Measurements from ENCODE around the gene LRRC10B. TPM values are rescaled to one million over a fixed set of nuclear protein-coding genes. Genes with fewer than 3 reads are reported as not detected.
A peak's percentile ranks its signal among the peaks of the same experiment; 100 is the strongest.

The LRRC10B gene
- total RNA-seq, 2 experiments from 2014 or later, result not detected

DNA sequence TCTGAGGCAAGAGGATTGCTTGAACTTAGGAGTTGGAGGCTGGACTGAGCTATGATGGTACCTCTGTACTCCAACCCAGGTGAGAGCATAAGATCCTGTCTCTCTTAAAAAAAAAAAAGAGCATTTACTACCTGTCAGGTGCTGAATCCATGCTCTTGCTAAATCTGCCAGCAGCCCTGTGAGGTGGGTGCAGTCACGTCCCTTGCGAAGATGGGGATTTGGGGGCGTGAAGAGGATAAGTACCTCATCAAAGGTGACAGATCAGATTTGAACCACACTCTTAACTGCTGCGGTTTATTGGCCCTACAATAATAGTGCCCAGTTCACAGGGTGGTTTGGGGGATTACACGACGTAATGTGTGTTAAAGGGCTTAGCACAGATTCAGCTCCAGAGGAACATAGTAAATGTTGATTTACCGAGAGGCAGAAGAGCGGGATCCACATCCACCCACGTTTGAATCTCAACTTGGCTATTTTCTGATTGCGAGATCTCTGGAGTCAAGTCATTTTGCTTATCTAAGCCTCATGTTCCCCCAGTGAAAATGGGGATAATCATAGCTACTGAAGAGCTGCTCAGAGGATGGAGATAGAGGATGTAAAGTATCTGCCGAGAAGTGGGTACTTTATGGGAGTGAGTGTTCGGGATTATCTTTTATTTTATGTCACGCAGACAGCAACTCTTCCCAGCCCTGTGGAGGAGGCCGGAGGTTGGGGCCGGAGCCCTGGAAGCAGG lies 28.1 kb upstream of the LRRC10B start:
- Mint-ChIP-seq H3K27ac (no peak overlapping the region), H3K36me3 (no peaks in the 10 kb centered on the region), H3K4me1 (no peaks in the 10 kb centered on the region), H3K27me3 (no peaks in the 10 kb centered on the region), H3K4me3 (no peak overlapping the region), H3K9me3 (no peaks in the 10 kb centered on the region)
- DNase-seq, result no peak

DNA sequence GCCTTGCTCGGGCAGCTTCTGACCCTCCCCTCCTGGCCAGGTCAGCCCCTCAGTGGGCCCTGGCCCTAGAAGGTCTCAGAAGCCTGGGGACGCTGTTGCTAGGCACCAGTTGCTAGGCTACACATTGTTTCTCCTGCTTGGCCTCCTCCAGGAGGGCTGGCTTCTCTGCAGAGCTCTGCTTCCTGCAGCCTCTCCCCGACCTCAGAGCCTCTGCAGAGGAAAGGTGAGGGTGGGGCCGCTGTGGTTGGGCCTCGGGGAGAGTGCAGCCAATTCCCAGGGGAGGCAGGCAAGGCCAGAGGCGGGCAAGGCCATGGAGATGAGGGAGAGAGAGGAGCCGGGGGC lies 27.6 kb upstream of the LRRC10B start:
- no peaks in the 10 kb centered on the region for H3K27me3 Mint-ChIP-seq
- no peak overlapping the region for H3K4me3 Mint-ChIP-seq
- no peaks in the 10 kb centered on the region for H3K9me3 Mint-ChIP-seq
- no peak overlapping the region for H3K27ac Mint-ChIP-seq
- H3K36me3 Mint-ChIP-seq, result no peaks in the 10 kb centered on the region
- no peak for DNase-seq
- no peaks in the 10 kb centered on the region for H3K4me1 Mint-ChIP-seq

DNA sequence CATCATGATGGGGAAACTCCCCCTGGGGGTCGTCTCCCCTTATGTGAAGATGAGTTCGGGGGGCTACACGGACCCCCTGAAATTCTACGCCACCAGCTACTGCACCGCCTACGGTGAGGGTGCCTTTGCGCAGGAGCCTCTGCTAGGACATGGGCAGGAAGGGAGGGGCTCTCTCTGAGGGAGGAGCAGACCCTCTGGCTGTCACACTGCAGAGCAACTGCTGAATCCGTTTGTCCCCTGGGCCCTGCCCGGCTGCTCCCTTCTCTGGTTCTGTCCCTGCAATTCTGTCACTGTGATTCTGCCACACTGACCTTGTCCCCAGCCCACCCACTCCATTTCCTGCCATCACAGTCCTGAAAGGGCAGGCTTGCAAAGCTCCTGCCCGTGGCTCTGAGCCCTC lies 26.7 kb upstream of the LRRC10B start:
- Mint-ChIP-seq H3K4me3 (no peak overlapping the region), H3K4me1 (no peaks in the 10 kb centered on the region), H3K36me3 (no peaks in the 10 kb centered on the region)

DNA sequence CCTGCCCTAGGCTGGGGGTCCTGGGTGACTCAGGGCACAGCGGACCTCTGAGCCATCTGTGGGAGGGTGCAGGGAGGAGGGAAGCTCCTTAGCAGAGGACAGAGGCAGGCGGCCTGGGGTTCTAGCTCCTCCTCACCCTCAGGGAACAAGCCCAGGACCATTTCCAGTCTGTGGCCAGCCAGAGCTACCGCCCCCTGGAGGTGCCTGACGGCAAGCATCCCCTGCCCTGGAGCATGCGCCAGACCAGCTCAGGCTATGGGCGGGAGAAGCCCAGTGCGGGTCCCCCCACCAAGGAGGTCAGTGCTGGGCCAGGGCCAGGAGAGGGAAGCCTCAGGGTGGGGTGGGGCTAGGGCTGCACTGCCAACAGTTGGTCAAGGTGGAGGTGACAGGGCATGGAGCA lies 26.0 kb upstream of the LRRC10B start:
- H3K4me3 Mint-ChIP-seq, result no peak overlapping the region
- no peaks in the 10 kb centered on the region for H3K9me3 Mint-ChIP-seq
- peaks cover 3% of the 10 kb centered on the region for H3K36me3 Mint-ChIP-seq
- no peaks in the 10 kb centered on the region for H3K27me3 Mint-ChIP-seq
- no peak overlapping the region for H3K27ac Mint-ChIP-seq
- H3K4me1 Mint-ChIP-seq, result no peaks in the 10 kb centered on the region
- DNase-seq, result peak; percentile 39

More for the DNA sequence above, 26.7 kb upstream of the LRRC10B start:
- no peak overlapping the region for H3K27ac Mint-ChIP-seq
- no peak for DNase-seq
- H3K9me3 Mint-ChIP-seq, result no peaks in the 10 kb centered on the region
- H3K27me3 Mint-ChIP-seq, result no peaks in the 10 kb centered on the region

DNA sequence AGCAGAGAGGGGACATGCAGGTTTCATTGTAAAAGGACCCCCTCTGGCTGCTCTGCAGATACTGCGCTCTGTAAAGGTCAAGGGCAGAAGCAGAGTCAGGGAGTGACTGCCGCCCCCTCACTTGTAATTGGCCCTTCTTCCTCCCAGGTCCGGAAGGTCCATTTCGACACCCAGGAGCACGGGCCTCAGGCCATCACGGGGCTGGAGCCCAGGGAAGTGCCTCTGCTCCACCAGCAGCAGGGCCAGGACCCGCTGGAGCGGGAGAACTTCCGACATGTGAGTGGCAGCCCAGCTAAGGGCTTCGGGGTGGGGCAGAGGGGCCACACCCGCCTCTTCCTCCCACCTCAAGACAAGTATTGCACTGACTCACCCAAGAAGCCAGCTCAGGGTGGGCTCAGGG lies 24.0 kb upstream of the LRRC10B start:
- Mint-ChIP-seq H3K9me3 (no peaks in the 10 kb centered on the region), H3K36me3 (peaks cover 4% of the 10 kb centered on the region), H3K4me3 (no peak overlapping the region), H3K27me3 (no peaks in the 10 kb centered on the region), H3K27ac (no peak overlapping the region), H3K4me1 (no peaks in the 10 kb centered on the region)
- DNase-seq, result no peak

DNA sequence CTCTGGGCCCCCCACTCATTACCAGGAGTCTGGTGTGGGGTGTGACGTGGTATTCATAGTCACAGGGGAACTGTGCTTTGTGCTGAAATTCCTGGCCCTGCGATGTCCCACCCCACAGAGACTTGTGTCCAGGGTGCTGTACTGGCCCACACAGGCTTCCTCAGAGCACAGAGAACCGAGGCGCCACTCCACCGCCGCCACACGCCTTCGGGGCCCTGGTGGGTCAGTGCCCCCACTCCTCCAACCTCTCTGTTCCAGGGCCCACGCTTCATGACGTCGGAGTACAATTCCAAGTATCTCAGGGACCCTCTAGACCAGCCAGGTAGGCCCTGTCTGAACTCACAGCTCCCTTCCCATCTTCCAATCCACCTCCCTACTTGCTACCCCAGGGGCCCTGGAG lies 23.5 kb upstream of the LRRC10B start:
- no peaks in the 10 kb centered on the region for H3K4me1 Mint-ChIP-seq
- H3K4me3 Mint-ChIP-seq, result no peak overlapping the region
- H3K27me3 Mint-ChIP-seq, result no peaks in the 10 kb centered on the region
- no peak overlapping the region for H3K27ac Mint-ChIP-seq
- no peak for DNase-seq
- H3K9me3 Mint-ChIP-seq, result no peaks in the 10 kb centered on the region
- peaks cover 4% of the 10 kb centered on the region for H3K36me3 Mint-ChIP-seq

DNA sequence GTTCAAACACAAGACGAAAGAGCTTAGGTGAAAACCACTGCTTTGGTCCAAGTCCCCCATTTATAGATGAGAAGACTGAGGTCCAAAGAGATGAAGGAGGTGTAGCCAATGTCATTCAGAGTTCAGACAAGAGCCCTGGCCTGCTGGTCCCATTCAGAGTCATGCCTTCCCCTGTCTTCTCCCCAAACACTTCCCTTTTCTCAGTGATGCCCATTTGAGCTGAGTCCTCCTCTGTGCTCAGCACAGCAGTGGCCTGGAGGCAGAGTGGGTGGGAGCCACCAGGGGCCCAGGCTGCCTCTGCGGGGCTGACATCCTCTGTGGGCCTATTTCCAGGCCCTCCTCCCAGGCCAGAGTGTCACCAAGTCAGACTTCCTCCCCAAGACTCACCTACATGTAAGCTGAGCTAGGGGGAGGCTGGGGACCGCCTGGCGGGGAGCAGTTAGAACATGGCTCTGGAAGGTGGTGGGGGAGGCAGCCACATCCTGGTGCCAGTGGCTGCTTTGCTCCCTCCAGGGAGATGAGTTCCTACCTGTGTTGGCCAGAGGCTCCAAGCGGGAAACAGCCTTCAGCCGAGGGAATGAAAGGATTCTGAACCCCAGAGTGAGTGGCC lies 22.4 kb upstream of the LRRC10B start:
- Mint-ChIP-seq H3K27me3 (no peaks in the 10 kb centered on the region), H3K4me3 (no peak overlapping the region), H3K27ac (no peak overlapping the region), H3K4me1 (no peaks in the 10 kb centered on the region), H3K36me3 (peaks cover 4% of the 10 kb centered on the region), H3K9me3 (no peaks in the 10 kb centered on the region)
- DNase-seq, result no peak

DNA sequence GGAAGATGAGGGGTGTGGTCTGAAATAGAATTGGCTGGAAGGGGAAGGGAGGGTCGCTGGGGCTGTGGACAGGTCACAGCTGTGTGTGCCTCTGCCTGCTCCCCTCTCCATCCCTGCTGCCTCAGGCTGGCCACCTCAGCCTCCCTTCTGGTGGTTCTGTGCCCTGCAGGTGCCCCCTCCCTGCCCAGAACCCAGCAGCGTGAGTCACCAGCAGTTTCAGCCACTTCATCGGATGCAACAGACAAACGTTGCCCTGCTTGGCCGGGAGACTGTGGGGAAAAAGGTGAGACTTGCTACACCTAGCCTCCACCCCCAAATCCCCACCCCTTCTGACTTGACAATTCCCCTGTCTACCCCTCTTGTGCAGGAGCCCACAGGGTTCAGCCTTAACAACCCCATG lies 21.8 kb upstream of the LRRC10B start:
- no peaks in the 10 kb centered on the region for H3K9me3 Mint-ChIP-seq
- H3K27ac Mint-ChIP-seq, result no peak overlapping the region
- no peaks in the 10 kb centered on the region for H3K4me1 Mint-ChIP-seq
- no peak for DNase-seq
- peaks cover 4% of the 10 kb centered on the region for H3K36me3 Mint-ChIP-seq
- H3K4me3 Mint-ChIP-seq, result no peak overlapping the region
- H3K27me3 Mint-ChIP-seq, result no peaks in the 10 kb centered on the region

DNA sequence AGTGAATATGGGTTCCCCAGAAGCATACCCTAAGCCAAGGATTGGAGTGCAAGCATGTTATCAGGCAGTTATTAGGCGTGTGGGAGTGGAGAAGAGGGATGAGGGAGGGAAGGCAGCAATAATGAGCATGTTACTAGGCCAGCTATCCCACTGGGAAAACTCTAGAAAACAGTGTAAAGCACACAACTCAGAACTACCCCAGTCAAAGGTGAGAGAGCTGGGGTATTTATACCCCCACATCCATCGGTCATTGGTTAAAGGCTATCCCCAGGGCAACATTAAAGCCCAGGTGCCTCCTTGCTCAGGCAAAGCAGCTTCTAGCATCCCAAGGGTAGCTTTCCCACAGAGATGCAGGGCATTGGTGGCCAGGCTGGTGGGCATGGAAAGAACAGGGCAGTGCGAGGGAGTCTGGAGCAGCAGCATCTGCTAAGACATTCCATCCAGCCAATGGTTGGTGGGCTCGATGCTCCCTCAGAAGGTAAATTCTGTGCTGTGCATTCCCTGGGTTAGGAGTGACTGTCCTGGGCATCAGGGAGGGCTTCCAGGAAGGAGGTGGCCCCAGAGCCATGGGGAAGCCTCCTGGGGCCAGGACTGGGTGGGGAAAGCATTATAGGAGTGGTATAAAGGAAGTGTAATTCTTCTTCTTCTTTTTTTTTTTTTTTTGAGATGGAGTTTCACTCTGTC lies 21.1 kb upstream of the LRRC10B start:
- no peaks in the 10 kb centered on the region for H3K27me3 Mint-ChIP-seq
- H3K27ac Mint-ChIP-seq, result no peak overlapping the region
- no peak overlapping the region for H3K4me3 Mint-ChIP-seq
- peaks cover 4% of the 10 kb centered on the region for H3K36me3 Mint-ChIP-seq
- no peaks in the 10 kb centered on the region for H3K4me1 Mint-ChIP-seq
- H3K9me3 Mint-ChIP-seq, result no peaks in the 10 kb centered on the region
- no peak for DNase-seq

DNA sequence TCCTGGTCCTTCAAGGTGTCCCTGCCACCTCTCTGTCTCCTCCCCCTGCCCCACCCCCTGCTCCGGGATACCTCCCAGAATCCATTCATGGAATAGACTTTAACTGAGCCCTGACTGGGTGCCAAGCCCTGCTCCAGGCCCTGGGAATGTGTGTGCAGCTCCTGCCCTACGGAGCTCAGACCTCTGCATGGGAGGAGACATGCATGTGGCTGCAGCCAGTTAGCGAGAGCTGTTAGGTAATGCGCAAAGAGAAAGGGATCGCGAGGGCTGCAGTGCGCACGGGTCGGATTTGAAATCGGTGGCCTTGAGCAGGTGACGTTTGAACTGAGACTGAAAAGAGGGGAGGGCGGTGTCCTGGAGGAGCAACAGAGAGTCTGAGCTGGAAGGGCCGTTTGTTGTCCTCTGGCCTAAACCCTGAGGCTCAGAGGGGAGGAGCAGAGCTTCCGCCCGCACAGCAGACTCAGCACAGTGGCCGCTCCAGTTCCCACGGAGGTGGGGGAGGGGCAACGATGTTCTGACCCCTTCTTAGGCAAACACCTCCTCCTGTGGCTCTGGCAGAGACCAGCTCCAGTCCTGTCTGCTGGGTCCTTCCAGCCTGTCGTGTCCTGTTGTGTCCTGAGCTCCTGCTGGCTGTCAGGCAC lies 19.8 kb upstream of the LRRC10B start:
- H3K27me3 Mint-ChIP-seq, result no peaks in the 10 kb centered on the region
- H3K4me3 Mint-ChIP-seq, result no peak overlapping the region
- H3K27ac Mint-ChIP-seq, result no peak overlapping the region
- H3K9me3 Mint-ChIP-seq, result no peaks in the 10 kb centered on the region
- H3K36me3 Mint-ChIP-seq, result peaks cover 4% of the 10 kb centered on the region
- DNase-seq, result no peak
- no peaks in the 10 kb centered on the region for H3K4me1 Mint-ChIP-seq

DNA sequence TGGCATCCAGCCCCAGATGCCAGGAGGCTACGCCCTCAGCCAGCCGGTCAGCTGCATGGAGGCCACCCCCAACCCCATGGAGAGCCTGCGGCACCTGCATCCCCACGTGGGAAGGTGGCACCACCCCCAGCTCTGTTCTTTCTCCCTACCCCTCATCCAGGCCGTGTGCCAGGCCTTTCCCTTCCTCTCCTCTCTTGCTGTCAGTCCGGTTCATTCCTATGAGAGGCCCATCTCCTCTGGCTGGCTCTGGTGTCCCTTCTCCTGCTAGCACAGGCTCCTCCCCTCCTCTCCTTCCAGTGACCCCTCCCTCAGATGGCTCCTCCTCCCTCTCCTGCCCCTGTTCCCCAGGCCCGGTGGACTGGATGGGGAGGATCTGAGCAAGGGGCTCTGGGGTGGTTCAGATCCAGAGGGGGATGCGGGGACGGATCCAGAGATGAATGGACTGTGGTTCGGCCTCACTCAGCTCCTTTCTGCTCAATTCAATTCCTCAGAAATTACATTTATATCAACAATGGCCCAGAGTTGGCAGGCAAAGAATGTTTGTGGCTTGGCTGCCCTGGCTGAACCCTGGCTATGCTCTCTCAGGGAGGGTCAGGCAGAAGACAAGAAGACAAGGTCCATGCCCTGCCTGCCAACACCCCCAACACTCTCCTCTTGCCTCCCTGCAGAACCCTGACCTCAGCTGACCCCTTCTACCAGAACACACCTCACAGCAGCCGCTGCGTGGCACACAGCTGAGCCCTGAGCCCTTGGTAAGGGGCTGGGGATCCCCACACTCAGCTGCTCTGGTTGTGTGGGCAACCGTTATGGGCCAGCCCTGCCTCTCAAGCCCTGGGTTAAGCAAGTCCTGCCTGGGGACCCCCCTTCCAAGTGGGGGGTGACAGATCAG lies 18.5 kb upstream of the LRRC10B start:
- H3K36me3 Mint-ChIP-seq, result peaks cover 4% of the 10 kb centered on the region
- H3K4me1 Mint-ChIP-seq, result no peaks in the 10 kb centered on the region
- DNase-seq, result no peak
- H3K27me3 Mint-ChIP-seq, result no peaks in the 10 kb centered on the region
- no peak overlapping the region for H3K27ac Mint-ChIP-seq
- H3K4me3 Mint-ChIP-seq, result no peak overlapping the region
- no peaks in the 10 kb centered on the region for H3K9me3 Mint-ChIP-seq

DNA sequence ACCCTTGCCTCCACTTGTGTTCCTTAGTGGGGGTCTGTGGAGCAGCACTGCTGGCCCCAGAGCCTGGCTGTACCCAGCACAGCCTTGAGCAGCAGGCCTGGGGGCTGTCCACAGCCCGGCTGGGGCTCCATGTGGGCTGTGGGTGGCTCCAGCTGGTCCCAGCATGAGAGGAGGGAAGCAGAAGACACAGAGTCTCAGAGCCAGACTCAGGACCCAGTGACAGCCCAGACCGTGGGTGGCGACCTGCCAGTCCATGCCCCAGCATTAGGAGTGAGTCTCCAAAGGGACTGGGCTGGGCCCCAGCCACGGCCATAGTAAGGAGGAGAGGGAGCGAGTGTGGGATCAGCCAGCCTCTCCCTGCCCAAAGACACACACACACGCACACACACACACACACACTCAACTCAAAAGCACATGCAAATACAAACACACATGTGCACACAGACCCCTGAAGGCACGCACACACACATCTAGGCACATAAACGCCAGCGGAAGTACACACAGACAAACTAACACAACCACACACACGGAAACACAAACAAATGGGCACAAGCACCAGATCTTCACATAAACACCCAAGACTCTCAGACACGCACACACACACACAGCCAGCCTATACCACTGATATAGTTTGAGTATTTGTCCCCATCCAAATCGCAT lies 16.7 kb upstream of the LRRC10B start:
- H3K27ac Mint-ChIP-seq, result no peak overlapping the region
- H3K4me1 Mint-ChIP-seq, result no peaks in the 10 kb centered on the region
- H3K9me3 Mint-ChIP-seq, result no peaks in the 10 kb centered on the region
- no peak overlapping the region for H3K4me3 Mint-ChIP-seq
- H3K27me3 Mint-ChIP-seq, result no peaks in the 10 kb centered on the region
- DNase-seq, result no peak
- peaks cover 4% of the 10 kb centered on the region for H3K36me3 Mint-ChIP-seq

DNA sequence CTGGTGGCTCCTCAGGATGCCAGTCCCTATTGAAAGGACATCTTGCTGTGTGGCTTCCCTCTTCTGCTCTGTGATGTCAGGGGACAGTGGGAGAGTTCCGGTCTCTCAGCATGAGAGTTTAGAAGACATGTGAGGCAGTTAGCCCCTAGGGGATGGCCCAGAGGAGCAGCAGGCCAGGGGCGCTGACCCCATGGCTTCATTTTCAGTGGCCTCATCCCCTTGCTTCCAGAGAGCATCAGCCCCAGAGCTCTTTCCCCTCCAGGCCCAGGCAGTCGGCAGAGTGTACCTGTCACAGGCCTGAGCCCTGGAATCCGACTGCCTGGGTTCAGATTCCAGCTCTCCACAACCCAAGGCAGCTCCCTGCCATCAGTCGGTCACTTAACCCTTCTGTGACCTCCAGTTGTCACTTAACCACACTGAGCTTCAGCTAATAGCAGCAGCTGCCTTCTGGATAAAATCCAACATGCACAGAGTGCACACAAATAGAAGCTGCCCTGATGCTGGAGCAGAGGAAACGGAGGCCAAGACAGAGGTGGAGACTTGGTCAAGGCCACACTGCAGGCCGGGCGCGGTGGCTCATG lies 14.1 kb upstream of the LRRC10B start:
- DNase-seq, result no peak
- no peak overlapping the region for H3K4me3 Mint-ChIP-seq
- no peaks in the 10 kb centered on the region for H3K4me1 Mint-ChIP-seq
- H3K36me3 Mint-ChIP-seq, result no peaks in the 10 kb centered on the region
- no peak overlapping the region for H3K27ac Mint-ChIP-seq
- H3K27me3 Mint-ChIP-seq, result no peaks in the 10 kb centered on the region
- no peaks in the 10 kb centered on the region for H3K9me3 Mint-ChIP-seq
